PFSK-1 (cell line): ENCODE measurements around the gene AKAP6.

Experiments used
- FOXP2 ChIP-seq: optimal IDR thresholded peaks from 2 replicates; pipeline ENCODE3; 2011; ENCODE audit warnings: borderline replicate concordance, control low read depth, inconsistent platforms; ENCODE audit not compliant: insufficient read depth; ENCODE audit errors: extremely low read length, extremely low read depth
- POLR2AphosphoS5 ChIP-seq: IDR thresholded peaks from 2 replicates; pipeline ENCODE4 v1.6.1; 2012; ENCODE audit warnings: low read depth, mild to moderate bottlenecking, control low read depth, low read length, moderate library complexity
- SIN3A ChIP-seq: IDR thresholded peaks from 2 replicates; pipeline ENCODE4 v1.6.1; 2012; ENCODE audit warnings: mild to moderate bottlenecking, low read length, moderate library complexity, borderline replicate concordance; ENCODE audit not compliant: insufficient read depth
- TAF1 ChIP-seq: IDR thresholded peaks from 2 replicates; pipeline ENCODE4 v1.6.1; 2012; ENCODE audit warnings: low read length, control low read depth, borderline replicate concordance; ENCODE audit not compliant: insufficient read depth
- TF ChIP-seq, protein P1 (sequence below), 2 experiments: IDR thresholded peaks; 2 replicates each; pipeline versions ENCODE4 v1.6.1 to v1.8.0; 2011 to 2012; ENCODE audit warnings: low read depth in 2 of 2, low read length in 2 of 2, control low read depth in 1 of 2, inconsistent platforms in 1 of 2, mild to moderate bottlenecking in 1 of 2, moderate library complexity in 1 of 2; ENCODE audit not compliant: insufficient read depth in 1 of 2

GRCh38 chr14:32701475-32701874 lies 372.4 kb downstream of the AKAP6 start:
- no peak for TF ChIP-seq POLR2AphosphoS5
- TF ChIP-seq TAF1 = no peak
- TF ChIP-seq, protein P1, sequence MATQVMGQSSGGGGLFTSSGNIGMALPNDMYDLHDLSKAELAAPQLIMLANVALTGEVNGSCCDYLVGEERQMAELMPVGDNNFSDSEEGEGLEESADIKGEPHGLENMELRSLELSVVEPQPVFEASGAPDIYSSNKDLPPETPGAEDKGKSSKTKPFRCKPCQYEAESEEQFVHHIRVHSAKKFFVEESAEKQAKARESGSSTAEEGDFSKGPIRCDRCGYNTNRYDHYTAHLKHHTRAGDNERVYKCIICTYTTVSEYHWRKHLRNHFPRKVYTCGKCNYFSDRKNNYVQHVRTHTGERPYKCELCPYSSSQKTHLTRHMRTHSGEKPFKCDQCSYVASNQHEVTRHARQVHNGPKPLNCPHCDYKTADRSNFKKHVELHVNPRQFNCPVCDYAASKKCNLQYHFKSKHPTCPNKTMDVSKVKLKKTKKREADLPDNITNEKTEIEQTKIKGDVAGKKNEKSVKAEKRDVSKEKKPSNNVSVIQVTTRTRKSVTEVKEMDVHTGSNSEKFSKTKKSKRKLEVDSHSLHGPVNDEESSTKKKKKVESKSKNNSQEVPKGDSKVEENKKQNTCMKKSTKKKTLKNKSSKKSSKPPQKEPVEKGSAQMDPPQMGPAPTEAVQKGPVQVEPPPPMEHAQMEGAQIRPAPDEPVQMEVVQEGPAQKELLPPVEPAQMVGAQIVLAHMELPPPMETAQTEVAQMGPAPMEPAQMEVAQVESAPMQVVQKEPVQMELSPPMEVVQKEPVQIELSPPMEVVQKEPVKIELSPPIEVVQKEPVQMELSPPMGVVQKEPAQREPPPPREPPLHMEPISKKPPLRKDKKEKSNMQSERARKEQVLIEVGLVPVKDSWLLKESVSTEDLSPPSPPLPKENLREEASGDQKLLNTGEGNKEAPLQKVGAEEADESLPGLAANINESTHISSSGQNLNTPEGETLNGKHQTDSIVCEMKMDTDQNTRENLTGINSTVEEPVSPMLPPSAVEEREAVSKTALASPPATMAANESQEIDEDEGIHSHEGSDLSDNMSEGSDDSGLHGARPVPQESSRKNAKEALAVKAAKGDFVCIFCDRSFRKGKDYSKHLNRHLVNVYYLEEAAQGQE (IDR thresholded peaks at IDR 0.05; ENCODE audit: insufficient read depth in 1 of 2, low read depth in 2 of 2, low read length in 2 of 2) = no peak
- TF ChIP-seq SIN3A = no peak
- no peak for TF ChIP-seq FOXP2
